ENCODE data around the gene PDE11A. TPM values are rescaled to one million over a fixed set of nuclear protein-coding genes. Genes with fewer than 3 reads are reported as not detected.

Gene PDE11A
- total RNA-seq, 1 experiment from 2014 or later = not detected

DNA sequence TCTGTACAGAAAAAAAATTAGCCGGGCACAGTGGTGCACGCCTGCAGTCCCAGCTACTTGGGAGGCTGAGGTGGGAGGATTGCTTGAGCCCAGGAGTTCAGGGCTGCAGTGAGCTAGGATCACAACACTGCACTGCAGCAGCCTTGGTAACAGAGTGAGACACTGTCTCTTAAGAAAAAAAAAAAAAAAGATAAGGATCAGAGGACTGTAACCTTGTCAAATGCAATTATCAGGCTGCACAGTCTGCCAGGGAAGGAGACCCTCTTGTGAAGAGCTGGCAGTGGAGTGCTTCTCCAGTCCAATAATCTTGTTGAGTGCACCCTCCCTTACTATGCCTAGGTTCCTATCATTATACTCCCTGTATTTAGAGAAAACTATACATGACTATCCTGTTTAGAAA is 330.7 kb downstream of the PDE11A start:
- POLR2A ChIA-PET = no interaction called here

DNA sequence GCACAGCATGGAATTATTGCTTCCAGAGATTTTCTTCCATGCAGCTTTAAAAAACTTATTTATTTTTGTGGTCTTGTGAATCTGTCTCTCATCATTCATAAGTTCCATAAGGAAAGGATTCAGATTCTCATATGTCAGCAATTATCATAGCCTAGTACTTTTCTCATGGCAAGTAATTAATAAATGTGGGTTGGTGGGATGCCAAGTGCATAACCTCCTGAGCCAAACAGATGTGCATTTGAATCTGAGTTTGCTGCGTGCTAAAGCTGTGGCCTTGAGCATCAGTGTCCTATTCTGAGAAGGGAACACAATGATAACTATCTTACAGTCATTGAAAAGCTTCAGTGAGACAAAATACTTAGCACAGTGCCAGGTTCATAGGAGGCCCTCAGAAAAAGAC is 331.9 kb downstream of the PDE11A start:
- Mint-ChIP-seq H3K4me1 (ENCODE audit: insufficient read depth, unreplicated experiment) (no peaks in the 10 kb centered on the region), H3K27ac (ENCODE audit: low read depth, unreplicated experiment) (no peak overlapping the region), H3K36me3 (ENCODE audit: insufficient read depth, unreplicated experiment) (no peaks in the 10 kb centered on the region), H3K9me3 (ENCODE audit: unreplicated experiment) (no peaks in the 10 kb centered on the region), H3K27me3 (ENCODE audit: insufficient read depth, unreplicated experiment) (no peaks in the 10 kb centered on the region), H3K4me3 (ENCODE audit: unreplicated experiment) (no peak overlapping the region)
- POLR2A ChIA-PET = no interaction called here
- CTCF ChIA-PET = interaction anchor here (0.6 to 1.3 kb wide), 2 partner anchors 12 to 1601 kb away, joined by 3 to 4 read pairs; no protein-coding TSS in a partner anchor
- TF ChIP-seq, protein P1, sequence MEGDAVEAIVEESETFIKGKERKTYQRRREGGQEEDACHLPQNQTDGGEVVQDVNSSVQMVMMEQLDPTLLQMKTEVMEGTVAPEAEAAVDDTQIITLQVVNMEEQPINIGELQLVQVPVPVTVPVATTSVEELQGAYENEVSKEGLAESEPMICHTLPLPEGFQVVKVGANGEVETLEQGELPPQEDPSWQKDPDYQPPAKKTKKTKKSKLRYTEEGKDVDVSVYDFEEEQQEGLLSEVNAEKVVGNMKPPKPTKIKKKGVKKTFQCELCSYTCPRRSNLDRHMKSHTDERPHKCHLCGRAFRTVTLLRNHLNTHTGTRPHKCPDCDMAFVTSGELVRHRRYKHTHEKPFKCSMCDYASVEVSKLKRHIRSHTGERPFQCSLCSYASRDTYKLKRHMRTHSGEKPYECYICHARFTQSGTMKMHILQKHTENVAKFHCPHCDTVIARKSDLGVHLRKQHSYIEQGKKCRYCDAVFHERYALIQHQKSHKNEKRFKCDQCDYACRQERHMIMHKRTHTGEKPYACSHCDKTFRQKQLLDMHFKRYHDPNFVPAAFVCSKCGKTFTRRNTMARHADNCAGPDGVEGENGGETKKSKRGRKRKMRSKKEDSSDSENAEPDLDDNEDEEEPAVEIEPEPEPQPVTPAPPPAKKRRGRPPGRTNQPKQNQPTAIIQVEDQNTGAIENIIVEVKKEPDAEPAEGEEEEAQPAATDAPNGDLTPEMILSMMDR (IDR thresholded peaks at IDR 0.05; ENCODE audit: unreplicated experiment) = no peak
- BruUV-seq (replicated peaks) = no TSS peak
- no peak for DNase-seq (ENCODE audit: unreplicated experiment)
- intact Hi-C loops (cut with micrococcal nuclease) = no loop called here

More for the DNA sequence above, 330.7 kb downstream of the PDE11A start:
- no peak for DNase-seq (ENCODE audit: unreplicated experiment)
- BruUV-seq (replicated peaks) = no TSS peak
- Mint-ChIP-seq H3K36me3 (ENCODE audit: insufficient read depth, unreplicated experiment) (no peaks in the 10 kb centered on the region), H3K27ac (ENCODE audit: low read depth, unreplicated experiment) (no peak overlapping the region), H3K4me1 (ENCODE audit: insufficient read depth, unreplicated experiment) (no peaks in the 10 kb centered on the region), H3K4me3 (ENCODE audit: unreplicated experiment) (no peak overlapping the region), H3K27me3 (ENCODE audit: insufficient read depth, unreplicated experiment) (no peaks in the 10 kb centered on the region), H3K9me3 (ENCODE audit: unreplicated experiment) (no peaks in the 10 kb centered on the region)
- intact Hi-C loops (cut with micrococcal nuclease) = no loop called here
- CTCF ChIA-PET = interaction anchor here (0.6 to 1.8 kb wide), 5 partner anchors 8 to 678 kb away, joined by 4 to 5 read pairs (median 4); no protein-coding TSS in a partner anchor
- TF ChIP-seq, protein P1 (IDR thresholded peaks at IDR 0.05; ENCODE audit: unreplicated experiment) = no peak

DNA sequence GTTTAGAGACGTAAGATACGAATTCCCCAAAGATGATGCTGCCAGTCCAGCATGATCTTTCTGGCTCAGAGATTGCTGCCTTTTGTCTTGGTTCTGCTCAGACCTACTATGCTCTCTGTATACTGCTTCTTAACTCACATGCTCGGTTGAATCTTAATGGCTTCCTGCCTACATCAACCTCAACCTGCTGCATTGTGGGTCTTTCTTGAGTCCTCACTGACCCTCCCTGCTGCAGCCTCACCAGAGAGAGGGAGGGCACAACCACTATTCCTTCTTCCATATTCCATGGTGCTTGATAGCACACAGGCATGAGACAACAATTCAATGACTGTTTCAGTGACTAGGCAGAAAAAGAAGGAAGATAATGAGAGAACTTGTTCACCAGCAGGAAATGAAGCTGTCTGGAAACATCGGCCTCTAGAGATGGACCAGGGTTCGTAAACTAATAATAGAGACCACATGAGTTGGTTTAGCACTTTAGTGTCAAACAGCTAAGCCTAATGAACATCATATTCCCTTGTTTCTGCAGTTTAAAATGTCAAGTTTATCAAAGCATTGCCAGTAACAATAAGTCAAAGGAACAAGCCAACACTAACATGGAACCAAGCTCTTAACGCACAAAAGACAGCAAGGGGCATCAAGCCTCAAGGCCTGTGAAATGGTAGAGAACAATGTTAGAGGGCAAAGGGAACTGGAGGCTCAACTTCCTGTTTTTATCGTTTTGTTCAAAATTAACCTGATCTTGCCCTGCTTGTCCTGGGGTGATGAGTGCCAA is 333.9 kb downstream of the PDE11A start:
- ChIA-PET CTCF (interaction anchor here (0.6 to 1.2 kb wide), 3 partner anchors 15 to 494 kb away, joined by 3 to 4 read pairs (median 3); no protein-coding TSS in a partner anchor), POLR2A (interaction anchor here (0.6 kb wide), 2 partner anchors 152 to 371 kb away, joined by 3 read pairs; no protein-coding TSS in a partner anchor)
- Mint-ChIP-seq H3K9me3 (ENCODE audit: unreplicated experiment) (no peaks in the 10 kb centered on the region), H3K4me3 (ENCODE audit: unreplicated experiment) (no peak overlapping the region), H3K27ac (ENCODE audit: low read depth, unreplicated experiment) (no peak overlapping the region), H3K36me3 (ENCODE audit: insufficient read depth, unreplicated experiment) (no peaks in the 10 kb centered on the region), H3K27me3 (ENCODE audit: insufficient read depth, unreplicated experiment) (no peaks in the 10 kb centered on the region), H3K4me1 (ENCODE audit: insufficient read depth, unreplicated experiment) (no peaks in the 10 kb centered on the region)
- BruUV-seq (replicated peaks) = no TSS peak
- DNase-seq (ENCODE audit: unreplicated experiment) = no peak
- TF ChIP-seq, protein P1 (IDR thresholded peaks at IDR 0.05; ENCODE audit: unreplicated experiment) = no peak
- intact Hi-C loops (cut with micrococcal nuclease) = no loop called here

DNA sequence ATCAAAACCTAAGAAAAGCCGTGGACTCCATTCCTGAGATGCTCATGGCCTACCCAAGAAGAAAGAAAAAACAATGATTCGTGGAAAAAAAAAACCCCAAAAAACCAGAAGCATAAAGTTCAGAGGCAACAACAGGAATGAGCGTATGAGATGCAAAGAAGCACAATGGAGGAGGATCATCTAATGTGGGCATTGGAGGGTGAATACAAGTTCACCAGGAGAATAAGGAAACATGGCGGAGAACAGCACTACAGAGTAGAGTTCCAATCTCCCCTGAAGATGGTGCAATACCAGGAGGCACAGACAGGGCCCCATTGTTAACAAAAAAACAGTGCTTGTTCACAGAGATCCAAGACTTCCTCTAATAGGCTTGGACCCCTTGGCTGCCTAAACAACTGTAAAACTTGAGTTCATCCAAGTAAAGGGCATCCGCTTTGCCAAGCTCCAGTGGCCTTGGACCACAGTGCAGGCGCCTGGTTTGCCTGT is 337.2 kb downstream of the PDE11A start:
- no TSS peak for BruUV-seq (replicated peaks)
- Mint-ChIP-seq H3K4me1 (ENCODE audit: insufficient read depth, unreplicated experiment) (no peaks in the 10 kb centered on the region), H3K27me3 (ENCODE audit: insufficient read depth, unreplicated experiment) (peaks cover 16% of the 10 kb centered on the region), H3K4me3 (ENCODE audit: unreplicated experiment) (no peak overlapping the region), H3K36me3 (ENCODE audit: insufficient read depth, unreplicated experiment) (no peaks in the 10 kb centered on the region), H3K9me3 (ENCODE audit: unreplicated experiment) (no peaks in the 10 kb centered on the region), H3K27ac (ENCODE audit: low read depth, unreplicated experiment) (no peak overlapping the region)
- POLR2A ChIA-PET = no interaction called here
- intact Hi-C loops (cut with micrococcal nuclease) = no loop called here
- TF ChIP-seq, protein P1 (IDR thresholded peaks at IDR 0.05; ENCODE audit: unreplicated experiment) = no peak
- no peak for DNase-seq (ENCODE audit: unreplicated experiment)
- CTCF ChIA-PET = interaction anchor here (0.7 to 2.8 kb wide), 2 partner anchors 11 to 272 kb away, joined by 3 to 17 read pairs; no protein-coding TSS in a partner anchor

All from MCF 10A (cell line).